Femur (tissue), 1 donor: ENCODE measurements around the gene PPM1J.

Source experiments
- DNase-seq: peaks from one replicate; pipeline ENCODE4 v3.0.0-alpha.2; 2017

Gene PPM1J

GRCh38 chr1:112686417-112686816, 28.7 kb downstream of the PPM1J start:
- no peak for DNase-seq

GRCh38 chr1:112685913-112686312, 29.2 kb downstream of the PPM1J start:
- DNase-seq = no peak

- no peak for DNase-seq
Observed at GRCh38 chr1:112678605-112679004, 36.5 kb downstream of the PPM1J start.

- DNase-seq = no peak
Observed at GRCh38 chr1:112677501-112677900, 37.6 kb downstream of the PPM1J start.

GRCh38 chr1:112676543-112676942, 38.6 kb downstream of the PPM1J start:
- no peak for DNase-seq

GRCh38 chr1:112675728-112676381, 39.3 kb downstream of the PPM1J start:
- no peak for DNase-seq

- peak; percentile 79 for DNase-seq
Observed at GRCh38 chr1:112674986-112675727, 40.0 kb downstream of the PPM1J start.

- DNase-seq = peak; percentile 82
Observed at GRCh38 chr1:112674440-112674985, 40.6 kb downstream of the PPM1J start, which contains the start of gene MOV10. MOV10 (plus strand) TSS chr1:112674659; CDS start chr1:112674913, 254 bp downstream.

DNA sequence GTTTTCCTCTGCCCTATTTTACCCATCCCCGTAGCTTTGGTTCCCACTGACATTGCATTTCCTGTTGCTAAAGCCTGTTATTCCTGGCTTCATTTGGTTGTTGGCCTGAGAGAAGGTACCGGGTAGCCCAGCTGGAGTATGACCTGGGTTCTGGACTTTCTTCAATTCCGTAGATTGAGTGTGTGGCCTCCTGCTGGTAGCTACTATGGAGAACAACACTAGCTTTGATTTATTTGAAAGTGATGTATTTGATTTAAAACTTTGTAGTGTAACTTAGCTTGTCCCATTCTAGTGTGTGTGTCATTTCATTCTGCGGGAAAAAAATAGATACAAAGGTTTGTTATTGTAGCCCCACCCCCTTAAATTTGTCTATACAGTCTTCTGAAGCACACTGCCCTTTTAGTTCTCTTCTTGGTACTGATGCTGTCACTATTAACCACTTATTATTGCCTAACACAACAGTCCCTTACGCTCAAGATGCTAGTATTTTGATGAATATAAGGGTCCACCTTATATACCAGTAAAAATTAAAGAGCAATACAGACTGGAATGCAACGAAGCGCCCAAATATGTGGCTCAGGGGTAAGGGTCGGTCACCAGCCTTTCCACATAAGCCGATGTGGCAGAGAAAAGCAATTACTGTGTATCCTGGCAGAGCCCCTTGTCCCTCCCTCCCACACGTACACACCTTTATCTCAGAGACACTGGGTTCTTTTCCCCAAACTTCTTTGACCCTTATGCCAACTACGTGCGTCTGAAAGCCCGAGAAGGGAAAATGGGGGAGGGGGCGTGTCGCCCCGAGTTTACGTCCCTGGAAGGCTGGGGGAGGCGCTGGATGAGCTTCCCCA, 41.3 kb downstream of the PPM1J start:
- no peak for DNase-seq

DNA sequence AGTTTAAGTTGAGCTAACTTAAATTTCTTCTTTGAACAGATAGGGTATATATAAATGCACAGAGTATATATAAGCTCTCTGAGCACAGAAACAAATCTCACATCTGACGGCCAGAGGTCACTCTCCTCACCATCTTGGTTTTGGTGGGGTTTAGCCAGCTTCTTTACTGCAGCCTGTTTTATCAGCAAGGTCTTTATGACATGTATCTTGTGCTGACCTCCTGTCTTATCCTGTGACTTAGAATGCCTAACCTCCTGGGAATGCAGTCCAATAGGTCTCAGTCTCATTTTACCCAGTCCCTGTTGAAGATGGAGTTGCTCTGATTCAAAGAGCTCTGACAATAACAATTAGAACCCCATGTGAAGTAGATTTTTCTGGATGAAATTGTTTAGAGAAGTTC, 42.3 kb downstream of the PPM1J start:
- DNase-seq = no peak

DNA sequence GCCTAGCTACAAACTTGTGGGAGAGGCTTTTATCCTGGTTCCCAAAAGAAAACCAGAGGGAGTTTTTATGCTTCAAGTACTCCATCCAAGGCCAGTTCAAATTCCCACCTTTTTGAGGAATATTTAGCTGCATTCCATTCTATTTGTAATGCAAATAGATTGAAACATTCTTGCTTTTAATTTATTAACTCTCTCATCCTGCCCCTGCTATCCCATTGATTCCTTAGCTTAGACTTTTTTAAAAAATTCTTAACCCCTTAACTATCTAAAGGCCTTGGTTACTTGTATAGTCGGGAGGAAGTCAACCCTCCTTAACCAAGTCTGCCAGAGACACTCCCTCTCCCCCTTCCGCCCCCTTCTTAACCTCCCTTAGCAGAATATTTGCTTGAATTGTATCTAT, 43.1 kb downstream of the PPM1J start:
- DNase-seq = no peak

DNA sequence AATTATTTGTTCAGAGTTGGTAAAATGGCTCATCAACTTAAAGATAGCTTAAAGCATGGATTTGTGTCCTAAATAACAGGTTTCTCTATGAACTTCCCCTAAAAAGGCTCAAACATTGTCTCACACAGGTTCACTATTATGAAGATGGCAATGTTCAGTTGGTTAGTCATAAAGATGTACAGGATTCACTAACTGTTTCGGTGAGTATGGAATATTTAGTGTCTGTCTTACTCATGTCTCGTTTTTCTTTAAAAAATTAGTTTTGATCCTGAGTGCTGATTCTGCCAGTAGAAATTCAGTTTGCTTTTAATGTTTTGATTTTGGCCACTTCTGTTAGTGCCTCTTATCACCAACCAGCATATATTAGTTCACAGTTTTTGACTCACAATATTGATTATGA, 48.2 kb downstream of the PPM1J start:
- DNase-seq = no peak

- no peak for DNase-seq
Observed at GRCh38 chr1:112665857-112666256, 49.3 kb downstream of the PPM1J start.
